GM12878 (cell line): ENCODE results near the gene AKNA. TPM values are rescaled to one million over a fixed set of nuclear protein-coding genes. Genes with fewer than 3 reads are reported as not detected.

Source experiments
- ATAC-seq: fragments of 200-7000 bp; cut with Tn5 transposase; 3 replicates; pipeline ENCODE4 v1.9.1; 2020; ENCODE audit warnings: mild to moderate bottlenecking, moderate library complexity
- BruUV-seq: library from RNA; stranded (reverse); fragments of 400-500 nt; replicated peaks from 2 replicates; lab custom pipeline; 2021; lab: Mats Ljungman, UMichigan
- CTCF ChIA-PET: fragments of 300-600 bp; sonication (Branson Sonifier 250); formaldehyde crosslinking; extraction: SDS; loops from one replicate; lab custom pipeline; 2021; ENCODE audit warnings: inconsistent platforms; lab: Yijun Ruan, JAX
- POLR2A ChIA-PET: fragments of 350-600 bp; formaldehyde crosslinking; extraction: SDS; loops from one replicate; lab custom pipeline; 2021; ENCODE audit warnings: inconsistent platforms; lab: Charles Lee
- RAD21 ChIA-PET: fragments of 300-600 bp; sonication (Branson Sonifier 250); formaldehyde crosslinking; loops from one replicate; lab custom pipeline; 2023; ENCODE audit warnings: antibody characterized with exemption; ENCODE audit not compliant: unreplicated experiment; lab: Charles Lee
- SMC1A ChIA-PET: fragments of 300-600 bp; sonication (Branson Sonifier 250); formaldehyde crosslinking; loops from one replicate; lab custom pipeline; 2023; ENCODE audit not compliant: unreplicated experiment, uncharacterized antibody; lab: Charles Lee
- DNase-seq: peaks from one replicate; pipeline ENCODE4 v3.0.0-alpha.2; 2011; ENCODE audit warnings: low read depth, low spot score
- FAIRE-seq: peaks from 3 replicates; lab custom pipeline; 2011; peaks lifted over from hg19 to GRCh38; lab: Jason Lieb, UNC
- H2AFZ ChIP-seq: 2 replicates; pipeline ENCODE4 v1.6.0; 2011; ENCODE audit warnings: low read depth, low read length, control low read depth; ENCODE audit not compliant: control insufficient read depth
- H3K27ac ChIP-seq: 2 replicates; pipeline ENCODE4 v1.5.1; 2011; ENCODE audit warnings: control low read depth; ENCODE audit not compliant: control insufficient read depth, insufficient read depth
- H3K27me3 ChIP-seq, 2 experiments: replicated peaks in 1 of 2; 2 replicates each; pipeline versions ENCODE4 v1.6.0 to v1.6.1; 2011; ENCODE audit warnings: low read length in 1 of 2; ENCODE audit not compliant: control insufficient read depth in 2 of 2, insufficient read depth in 2 of 2
- H3K36me3 ChIP-seq, 2 experiments: 2 replicates each; pipeline ENCODE4 v1.5.1; 2011; ENCODE audit warnings: low read length in 1 of 2; ENCODE audit not compliant: control insufficient read depth in 2 of 2, insufficient read depth in 2 of 2
- H3K4me1 ChIP-seq: 2 replicates; pipeline ENCODE4 v1.6.1; 2011; ENCODE audit warnings: mild to moderate bottlenecking, low read length, moderate library complexity, mixed read lengths; ENCODE audit not compliant: control insufficient read depth, insufficient read depth
- H3K4me2 ChIP-seq: 2 replicates; pipeline ENCODE4 v1.6.0; 2011; ENCODE audit warnings: control low read depth; ENCODE audit not compliant: control insufficient read depth, insufficient read depth
- H3K4me3 ChIP-seq: fragments of 200-600 bp; sonication (generic); 2 replicates; pipeline ENCODE4 v1.5.1; 2016
- H3K79me2 ChIP-seq: 2 replicates; pipeline ENCODE4 v1.6.0; 2011; ENCODE audit warnings: low read length; ENCODE audit not compliant: control insufficient read depth, insufficient read depth
- H3K9ac ChIP-seq: 2 replicates; pipeline ENCODE4 v1.8.0; 2011; ENCODE audit warnings: low read length, control low read depth, mixed read lengths; ENCODE audit not compliant: control insufficient read depth, insufficient read depth
- H3K9me3 ChIP-seq: replicated peaks from 3 replicates; pipeline ENCODE4 v1.5.1; 2011; ENCODE audit warnings: mild to moderate bottlenecking, low read length; ENCODE audit not compliant: control insufficient read depth, insufficient read depth
- H4K20me1 ChIP-seq: 2 replicates; pipeline ENCODE4 v1.6.0; 2011; ENCODE audit not compliant: control insufficient read depth, insufficient read depth
- E2F8 ChIP-seq: fragments of 450-650 bp; IDR thresholded peaks from 2 replicates; pipeline ENCODE4 v1.6.1; 2018; ENCODE audit warnings: mild to moderate bottlenecking, low read depth, moderate library complexity; ENCODE audit not compliant: partially characterized antibody
- NR2C1 ChIP-seq: fragments of 450-650 bp; IDR thresholded peaks from 2 replicates; pipeline ENCODE4 v1.6.1; 2017; ENCODE audit warnings: antibody characterized with exemption, mild to moderate bottlenecking, moderate library complexity
- PAX8 ChIP-seq: fragments of 450-650 bp; IDR thresholded peaks from 2 replicates; pipeline ENCODE4 v1.6.1; 2017; ENCODE audit warnings: mild to moderate bottlenecking, moderate library complexity
- PKNOX1 ChIP-seq: fragments of 450-650 bp; IDR thresholded peaks from 2 replicates; pipeline ENCODE4 v1.6.1; 2016; ENCODE audit warnings: mild to moderate bottlenecking
- PML ChIP-seq: IDR thresholded peaks from 2 replicates; pipeline ENCODE4 v1.6.1; 2012; ENCODE audit warnings: low read length, inconsistent platforms
- POLR2A ChIP-seq: IDR thresholded peaks from 2 replicates; pipeline ENCODE4 v1.6.1; 2011; ENCODE audit warnings: low read depth, mild to moderate bottlenecking, low read length
- RUNX3 ChIP-seq: IDR thresholded peaks from 2 replicates; pipeline ENCODE4 v1.6.1; 2012; ENCODE audit warnings: low read length, inconsistent platforms
- SMARCA5 ChIP-seq: fragments of 450-650 bp; IDR thresholded peaks from 2 replicates; pipeline ENCODE4 v1.6.1; 2017; ENCODE audit warnings: mild to moderate bottlenecking
- SMC3 ChIP-seq: IDR thresholded peaks from 2 replicates; pipeline ENCODE4 v1.6.1; 2011; ENCODE audit warnings: low read length, improper control_type of control experiment, borderline replicate concordance
- SREBF1 ChIP-seq: IDR thresholded peaks from 2 replicates; pipeline ENCODE4 v1.6.1; 2012; ENCODE audit warnings: mild to moderate bottlenecking, low read length
- ZNF24 ChIP-seq: fragments of 450-650 bp; IDR thresholded peaks from 2 replicates; pipeline ENCODE4 v1.6.1; 2017; ENCODE audit warnings: antibody characterized with exemption, mild to moderate bottlenecking
- WGBS: methylation state at CpG from one replicate; pipeline ENCODE4 v1.1.6; 2016; ENCODE audit warnings: low lambda C conversion rate; ENCODE audit not compliant: insufficient replicate concordance, insufficient coverage; ENCODE audit errors: missing lambda C conversion rate; 5-methylcytosine and 5-hydroxymethylcytosine counted together
- in situ Hi-C: fragments of 300-500 bp; cut with MboI; formaldehyde crosslinking; loops from 9 replicates; pipeline ENCODE4 v1.14.3; 2018; ENCODE audit warnings: mixed read lengths
- intact Hi-C: fragments of 100-400 bp; cut with micrococcal nuclease; formaldehyde crosslinking; loops from one replicate; pipeline ENCODE4 v1.14.2; 2022; ENCODE audit not compliant: unreplicated experiment
- polyA plus RNA-seq, 11 experiments: library from polyadenylated mRNA; depleted of rRNA in 4 of 11; unstranded in 6 of 11; stranded (reverse) in 5 of 11; fragments of >200 nt; fragmentation: Nextera tagmentation in 4 of 11; fragmentation: Illumina TruSeq in 1 of 11; extraction: Ambion mirVana in 4 of 11; extraction: Trizol in 1 of 11; gene quantifications; 1 replicate in 1 of 11; 2 replicates in 10 of 11; pipeline versions ENCODE4 v1.2.1 to v1.2.3, GENCODE V29; 2011 to 2016; ENCODE audit warnings: inconsistent platforms in 2 of 11, missing spikeins in 2 of 11, low read depth in 1 of 11
- total RNA-seq, 4 experiments: library from RNA; depleted of rRNA in 3 of 4; stranded (reverse); fragments of >200 nt in 3 of 4; fragmentation: Illumina TruSeq in 1 of 4; extraction: Trizol in 1 of 4; gene quantifications; 2 replicates each; pipeline versions ENCODE4 v1.2.1 to v1.2.3, GENCODE V29; 2013 to 2021

AKNA gene
- total and polyA plus RNA-seq, 10 of the 15 experiments (the other 5 are each of a cell fraction or from before 2014, with no cell fraction given): 1.6 to 132 (median 35.3) TPM

- H3K27ac ChIP-seq: peak overlapping the region; percentile 29
- POLR2A ChIA-PET: interaction anchor here (0.6 to 5.1 kb wide), 8 partner anchors 16 to 42 kb away, joined by 3 to 26 read pairs (median 4); partner anchors contain the start of gene AKNA
- no peaks in the 10 kb centered on the region for H4K20me1 ChIP-seq
- no peak for FAIRE-seq
- no peaks in the 10 kb centered on the region for H3K27me3 ChIP-seq
- SMC1A ChIA-PET: interaction anchor here (1.0 to 3.1 kb wide), 11 partner anchors 8 to 269 kb away, joined by 3 to 20 read pairs (median 4); partner anchors contain the start of gene AKNA
- no peaks in the 10 kb centered on the region for H3K9me3 ChIP-seq
- no peak for DNase-seq
- TF ChIP-seq SMARCA5 (peak; percentile 79), SREBF1 (no peak), NR2C1 (no peak), ZNF24 (no peak), E2F8 (peak; percentile 35), PAX8 (no peak), PML (no peak), POLR2A (0 out of 2 replicates have a peak, but pooled peaks have one; percentile 1), SMC3 (no peak), PKNOX1 (no peak), RUNX3 (no peak)
- H3K36me3 ChIP-seq: peaks cover 52 to 61% of the 10 kb centered on the region in 2 experiments
- in situ Hi-C loops: no loop called here
- H3K4me3 ChIP-seq: no peak overlapping the region
- H3K4me1 ChIP-seq: peaks cover 25% of the 10 kb centered on the region
- no peak overlapping the region for H3K9ac ChIP-seq
- no peak overlapping the region for H3K4me2 ChIP-seq
- BruUV-seq: no TSS peak
- ATAC-seq: no peak
- H3K79me2 ChIP-seq: no peaks in the 10 kb centered on the region
- intact Hi-C loops: loop anchor here (2.0 to 10.0 kb wide), 2 partner anchors 34 to 156 kb away; partner anchors contain the start of gene WHRN
- RAD21 ChIA-PET: interaction anchor here (0.9 to 2.5 kb wide), 13 partner anchors 16 to 269 kb away, joined by 3 to 29 read pairs (median 5); partner anchors contain the start of gene AKNA
- no peak overlapping the region for H2AFZ ChIP-seq
- CTCF ChIA-PET: interaction anchor here (1.4 to 3.3 kb wide), 3 partner anchors 19 to 42 kb away, joined by 4 to 18 read pairs (median 18); no protein-coding TSS in a partner anchor
- 45% methylated on average over 12 of the region's 12 CpGs for WGBS
Measured at GRCh38 chr9:114348261-114348905, 39.4 kb downstream of the AKNA start.
